ENCODE data around the gene IQCM.
"Not testable (repeated sequence)": the region's sequence is repeated elsewhere in the genome, so short reads cannot be mapped to it uniquely, and the experiment has no call there.

Gene IQCM

GRCh38 chr4:149555146-149555545 is 260.5 kb downstream of the IQCM start:
- no peak for DNase-seq

GRCh38 chr4:149553959-149554520 is 261.6 kb downstream of the IQCM start:
- no peak for DNase-seq

GRCh38 chr4:149552601-149553000 is 263.0 kb downstream of the IQCM start:
- DNase-seq, result no peak

- DNase-seq, result no peak
Observed at GRCh38 chr4:149549911-149550310, 265.7 kb downstream of the IQCM start.

GRCh38 chr4:149534779-149535178 is 280.9 kb downstream of the IQCM start:
- DNase-seq, result no peak

GRCh38 chr4:149531861-149532260 is 283.8 kb downstream of the IQCM start:
- no peak for DNase-seq

- no peak for DNase-seq
Observed at GRCh38 chr4:149523039-149523438, 292.6 kb downstream of the IQCM start.

- DNase-seq, result peak; percentile 61
Observed at GRCh38 chr4:149521611-149522425, 293.8 kb downstream of the IQCM start.

GRCh38 chr4:149518471-149518870 is 297.2 kb downstream of the IQCM start:
- no peak for DNase-seq

- no peak for DNase-seq
Observed at GRCh38 chr4:149513081-149513480, 302.6 kb downstream of the IQCM start.

- no peak for DNase-seq
Observed at GRCh38 chr4:149512501-149512900, 303.1 kb downstream of the IQCM start.

- DNase-seq, result no peak
Observed at GRCh38 chr4:149511558-149512298, 303.9 kb downstream of the IQCM start.

GRCh38 chr4:149507309-149507708 is 308.3 kb downstream of the IQCM start:
- not testable (repeated sequence) for DNase-seq

GRCh38 chr4:149500806-149501205 is 314.8 kb downstream of the IQCM start:
- DNase-seq, result no peak

- no peak for DNase-seq
Observed at GRCh38 chr4:149499726-149500125, 315.9 kb downstream of the IQCM start.

GRCh38 chr4:149498246-149498645 is 317.4 kb downstream of the IQCM start:
- no peak for DNase-seq

GRCh38 chr4:149493492-149493891 is 322.2 kb downstream of the IQCM start:
- DNase-seq, result no peak

GRCh38 chr4:149489321-149489720 is 326.3 kb downstream of the IQCM start:
- no peak for DNase-seq

GRCh38 chr4:149486861-149487260 is 328.8 kb downstream of the IQCM start:
- DNase-seq, result no peak

- not testable (repeated sequence) for DNase-seq
Observed at GRCh38 chr4:149468669-149469068, 347.0 kb downstream of the IQCM start.

- DNase-seq, result no peak
Observed at GRCh38 chr4:149466446-149466845, 349.2 kb downstream of the IQCM start.

GRCh38 chr4:149465955-149466354 is 349.7 kb downstream of the IQCM start:
- no peak for DNase-seq

GRCh38 chr4:149443537-149443936 is 372.1 kb downstream of the IQCM start:
- no peak for DNase-seq

GRCh38 chr4:149441338-149441737 is 374.3 kb downstream of the IQCM start:
- DNase-seq, result no peak
